NCI-H1417 treated with DMSO at 0.1 percent for 48 hours (cell line): Measurements from ENCODE around the gene VAT1.
"Not testable (repeated sequence)": the region's sequence is repeated elsewhere in the genome, so short reads cannot be mapped to it uniquely, and the experiment has no call there.

Experiments used
- DNase-seq: peaks from one replicate; lab custom pipeline; 2025; lab: John Stamatoyannopoulos, UW

Gene VAT1

DNA sequence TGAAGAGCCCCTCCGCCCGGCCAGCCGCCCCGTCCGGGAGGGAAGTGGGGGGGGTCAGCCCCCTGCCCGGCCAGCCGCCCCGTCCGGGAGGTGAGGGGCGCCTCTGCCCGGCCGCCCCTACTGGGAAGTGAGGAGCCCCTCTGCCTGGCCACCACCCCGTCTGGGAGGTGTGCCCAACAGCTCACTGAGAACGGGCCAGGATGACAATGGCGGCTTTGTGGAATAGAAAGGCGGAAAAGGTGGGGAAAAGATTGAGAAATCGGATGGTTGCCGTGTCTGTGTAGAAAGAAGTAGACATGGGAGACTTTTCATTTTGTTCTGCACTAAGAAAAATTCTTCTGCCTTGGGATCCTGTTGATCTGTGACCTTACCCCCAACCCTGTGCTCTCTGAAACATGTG lies 48.9 kb downstream of the VAT1 start:
- DNase-seq, result not testable (repeated sequence)

DNA sequence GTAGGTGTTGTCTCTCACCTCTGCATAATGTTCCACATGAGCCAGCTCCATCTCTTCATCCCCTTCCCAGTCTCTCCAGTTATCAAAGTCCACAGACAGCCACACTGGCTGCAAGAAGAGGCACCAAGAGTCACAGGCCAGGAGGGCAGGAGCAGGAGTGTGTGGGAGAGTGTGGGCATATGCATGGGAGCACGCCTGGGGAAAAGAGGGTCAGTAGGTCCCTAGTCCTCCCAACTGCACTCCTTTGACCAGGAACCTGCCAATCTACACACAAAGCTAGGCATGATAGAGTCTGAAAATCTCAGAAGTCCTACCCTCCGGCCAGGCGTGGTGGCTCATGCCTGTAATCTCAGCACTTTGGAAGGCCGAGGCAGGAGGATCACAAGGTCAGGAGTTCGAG lies 50.6 kb downstream of the VAT1 start:
- no peak for DNase-seq

DNA sequence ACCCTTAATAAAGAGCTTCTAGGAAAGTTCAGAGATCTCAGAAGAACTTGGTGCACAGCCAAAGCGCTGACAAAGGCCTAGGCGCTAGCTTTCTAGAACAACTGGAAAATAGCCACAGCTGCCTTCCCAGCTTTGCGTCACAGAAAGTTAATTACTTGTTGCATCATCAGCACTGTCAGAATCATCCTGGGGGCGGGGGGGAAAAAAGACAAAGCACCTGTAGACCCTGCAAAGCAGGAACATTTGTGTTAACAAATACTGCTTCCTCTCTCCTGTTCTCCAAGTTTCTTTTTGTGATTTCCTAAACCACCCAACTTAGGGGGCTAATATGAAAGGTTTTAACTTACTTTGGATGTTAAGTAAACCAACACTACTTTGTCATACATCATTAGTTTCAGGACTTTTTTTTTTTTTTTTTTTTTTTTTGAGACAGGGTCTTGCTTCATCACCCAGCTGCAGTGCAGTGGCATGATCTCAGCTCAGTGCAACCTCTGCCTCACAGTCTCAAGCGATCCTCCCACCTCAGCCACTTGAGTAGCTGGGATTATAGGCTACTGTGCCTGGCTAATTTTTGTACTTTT lies 53.1 kb downstream of the VAT1 start:
- DNase-seq, result no peak

DNA sequence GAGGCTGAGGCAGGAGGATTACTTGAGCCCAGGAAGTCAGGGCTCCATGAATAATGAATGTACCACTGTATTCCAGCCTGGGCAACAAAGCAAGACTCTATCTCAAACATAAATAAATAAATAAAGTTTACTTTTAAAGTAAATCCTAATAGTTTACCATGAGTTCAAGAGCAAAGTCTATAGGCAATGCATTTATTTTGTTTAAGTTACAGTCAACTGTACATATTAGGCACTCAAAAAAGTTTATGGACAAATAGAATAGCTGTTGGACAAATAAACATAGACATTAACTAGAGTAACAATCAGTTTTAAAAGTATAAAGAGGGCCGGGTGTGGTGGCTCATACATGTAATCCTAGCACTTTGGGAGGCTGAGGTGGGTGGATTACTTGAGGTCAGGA lies 54.3 kb downstream of the VAT1 start:
- no peak for DNase-seq
